ENCODE data around the gene TCF20. TPM values are rescaled to one million over a fixed set of nuclear protein-coding genes. Genes with fewer than 3 reads are reported as not detected.

The TCF20 gene
- total RNA-seq, 4 donors from 2014 or later, result 17.4 to 28.8 (median 24.7) TPM

DNA sequence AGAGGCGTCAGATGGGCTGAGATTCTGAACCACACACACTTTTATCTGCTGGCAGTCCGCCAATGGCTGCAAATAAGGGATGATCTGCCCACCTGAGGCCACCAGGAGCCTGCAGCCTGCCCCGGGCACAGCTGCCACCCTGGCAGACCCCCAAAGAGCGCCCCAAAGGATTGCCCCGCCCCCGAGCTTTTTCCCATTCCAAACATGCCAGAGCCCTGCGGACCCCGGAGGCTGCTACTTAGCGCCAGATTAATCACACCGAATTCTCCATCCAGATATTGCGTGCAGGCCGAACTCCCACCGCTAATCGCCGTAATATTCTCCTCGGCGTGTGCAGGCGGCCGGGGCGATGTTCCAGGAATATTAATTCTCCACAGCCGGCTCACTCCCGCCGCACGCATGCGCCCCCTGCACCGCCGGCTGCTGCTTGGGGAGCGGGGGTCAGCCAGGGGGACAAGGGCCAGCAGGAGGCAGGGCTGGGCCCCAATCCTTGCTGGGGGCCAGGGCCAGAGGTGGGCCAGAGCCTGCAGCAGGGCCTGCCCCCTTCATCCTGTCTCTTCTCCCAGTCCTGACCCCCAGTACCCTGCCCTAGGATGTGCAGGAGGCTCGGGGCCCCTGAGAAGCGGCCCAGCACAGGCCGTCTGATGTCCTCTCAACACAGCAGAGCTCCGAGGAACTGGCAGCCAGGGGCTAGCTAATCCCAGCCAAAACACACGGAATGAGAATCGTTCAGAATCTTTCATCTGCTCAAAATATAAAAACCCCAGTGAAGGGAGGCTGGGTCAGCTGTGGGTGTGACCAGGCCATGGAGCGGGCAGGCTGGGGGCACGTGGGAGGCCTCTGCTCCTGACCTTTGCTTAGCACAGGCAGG, 19.5 kb upstream of the TCF20 start:
- no peak for TF ChIP-seq POLR2A (IDR thresholded peaks at IDR 0.05)
- TF ChIP-seq, protein P1, sequence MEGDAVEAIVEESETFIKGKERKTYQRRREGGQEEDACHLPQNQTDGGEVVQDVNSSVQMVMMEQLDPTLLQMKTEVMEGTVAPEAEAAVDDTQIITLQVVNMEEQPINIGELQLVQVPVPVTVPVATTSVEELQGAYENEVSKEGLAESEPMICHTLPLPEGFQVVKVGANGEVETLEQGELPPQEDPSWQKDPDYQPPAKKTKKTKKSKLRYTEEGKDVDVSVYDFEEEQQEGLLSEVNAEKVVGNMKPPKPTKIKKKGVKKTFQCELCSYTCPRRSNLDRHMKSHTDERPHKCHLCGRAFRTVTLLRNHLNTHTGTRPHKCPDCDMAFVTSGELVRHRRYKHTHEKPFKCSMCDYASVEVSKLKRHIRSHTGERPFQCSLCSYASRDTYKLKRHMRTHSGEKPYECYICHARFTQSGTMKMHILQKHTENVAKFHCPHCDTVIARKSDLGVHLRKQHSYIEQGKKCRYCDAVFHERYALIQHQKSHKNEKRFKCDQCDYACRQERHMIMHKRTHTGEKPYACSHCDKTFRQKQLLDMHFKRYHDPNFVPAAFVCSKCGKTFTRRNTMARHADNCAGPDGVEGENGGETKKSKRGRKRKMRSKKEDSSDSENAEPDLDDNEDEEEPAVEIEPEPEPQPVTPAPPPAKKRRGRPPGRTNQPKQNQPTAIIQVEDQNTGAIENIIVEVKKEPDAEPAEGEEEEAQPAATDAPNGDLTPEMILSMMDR (IDR thresholded peaks at IDR 0.05), result no peak
- TF ChIP-seq EP300 (IDR thresholded peaks at IDR 0.05), result no peak
- H3K4me3 ChIP-seq, result no peak overlapping the region
- no peaks in the 10 kb centered on the region for H3K36me3 ChIP-seq
- H3K27ac ChIP-seq, result no peak overlapping the region
- DNase-seq (ENCODE audit: low spot score in 2 of 2), result no peak
- peaks cover 0 to 12% (median 9%) of the 10 kb centered on the region in 4 donors for H3K4me1 ChIP-seq
- WGBS, 2 donors, result 36 to 42% methylated on average over 35 to 36 of the region's 36 CpGs
- no peaks in the 10 kb centered on the region for H3K9me3 ChIP-seq
- H3K27me3 ChIP-seq, result peaks cover 0 to 7% of the 10 kb centered on the region in 2 donors

DNA sequence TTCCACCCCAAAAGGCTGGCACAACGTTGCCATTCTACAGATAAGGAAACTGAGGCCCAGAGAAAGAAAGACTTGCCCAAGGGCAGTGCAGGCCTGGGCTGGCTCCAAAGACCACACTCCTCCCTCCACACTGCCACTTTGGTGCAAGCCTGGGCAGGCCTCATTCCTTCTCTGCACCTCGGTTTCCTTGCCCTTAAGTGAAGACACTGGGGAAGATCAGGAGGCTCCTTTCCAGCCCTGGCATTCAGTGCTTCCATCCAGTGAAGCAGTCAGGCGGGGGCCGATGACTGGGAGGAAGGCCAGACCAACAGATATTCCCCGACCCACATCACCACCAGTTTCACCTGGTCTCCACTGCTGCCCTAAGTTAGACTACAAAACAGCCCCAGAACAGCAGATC, 18.3 kb upstream of the TCF20 start:
- Histone ChIP-seq H3K36me3 (no peaks in the 10 kb centered on the region), H3K27ac (no peak overlapping the region), H3K4me1 (peaks cover 0 to 19% (median 14%) of the 10 kb centered on the region in 4 donors), H3K9me3 (no peaks in the 10 kb centered on the region), H3K27me3 (peaks cover 0 to 18% of the 10 kb centered on the region in 2 donors), H3K4me3 (no peak overlapping the region)
- WGBS, 2 donors, result 90 to 92% methylated on average over 5 of the region's 5 CpGs
- no peak for TF ChIP-seq POLR2A (IDR thresholded peaks at IDR 0.05)
- TF ChIP-seq, protein P1 (IDR thresholded peaks at IDR 0.05), result no peak
- no peak for TF ChIP-seq EP300 (IDR thresholded peaks at IDR 0.05)
- DNase-seq (ENCODE audit: low spot score in 2 of 2), result no peak

GRCh38 chr22:42287174-42287890, 16.9 kb upstream of the TCF20 start:
- 59 to 69% methylated on average over 8 of the region's 8 CpGs for WGBS, 2 donors

DNA sequence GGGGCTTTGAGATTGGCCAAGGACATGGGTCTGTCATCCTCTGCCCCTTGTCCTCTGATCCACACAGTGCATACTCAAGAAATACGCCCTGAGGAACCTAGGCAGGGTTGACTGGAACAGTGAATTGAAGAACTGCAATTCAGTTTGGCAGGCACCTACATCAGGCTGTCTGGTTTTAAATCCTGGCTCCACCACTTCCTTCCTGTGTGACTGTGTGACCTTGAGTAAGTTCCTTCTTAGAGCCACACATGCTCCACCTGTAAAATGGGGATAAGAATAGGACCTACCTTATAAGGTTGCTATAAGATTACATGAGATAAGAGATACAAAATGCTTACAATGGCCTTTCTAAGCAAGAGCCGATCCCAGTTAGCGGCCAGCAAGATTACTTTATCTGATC, 15.8 kb upstream of the TCF20 start:
- Histone ChIP-seq H3K27me3 (peaks cover 0 to 27% of the 10 kb centered on the region in 2 donors), H3K4me3 (no peak overlapping the region), H3K4me1 (peaks cover 0 to 35% (median 22%) of the 10 kb centered on the region in 4 donors), H3K36me3 (no peaks in the 10 kb centered on the region), H3K9me3 (no peaks in the 10 kb centered on the region), H3K27ac (no peak overlapping the region)
- 92 to 95% methylated on average over 3 of the region's 3 CpGs for WGBS, 2 donors
- DNase-seq (ENCODE audit: low spot score in 2 of 2), result no peak
- TF ChIP-seq, protein P1 (IDR thresholded peaks at IDR 0.05), result no peak
- no peak for TF ChIP-seq POLR2A (IDR thresholded peaks at IDR 0.05)
- no peak for TF ChIP-seq EP300 (IDR thresholded peaks at IDR 0.05)

More at GRCh38 chr22:42287174-42287890, 16.9 kb upstream of the TCF20 start:
- Histone ChIP-seq H3K9me3 (no peaks in the 10 kb centered on the region), H3K4me1 (peaks cover 0 to 33% (median 22%) of the 10 kb centered on the region in 4 donors), H3K27me3 (peaks cover 0 to 27% of the 10 kb centered on the region in 2 donors), H3K27ac (no peak overlapping the region), H3K36me3 (no peaks in the 10 kb centered on the region), H3K4me3 (no peak overlapping the region)
- DNase-seq (ENCODE audit: low spot score in 2 of 2), result no peak
- TF ChIP-seq EP300 (IDR thresholded peaks at IDR 0.05), result no peak
- TF ChIP-seq, protein P1 (IDR thresholded peaks at IDR 0.05), result no peak
- no peak for TF ChIP-seq POLR2A (IDR thresholded peaks at IDR 0.05)

- Histone ChIP-seq H3K27me3 (peaks cover 0 to 27% of the 10 kb centered on the region in 2 donors), H3K4me1 (peaks cover 0 to 34% (median 22%) of the 10 kb centered on the region in 4 donors), H3K36me3 (no peaks in the 10 kb centered on the region), H3K9me3 (no peaks in the 10 kb centered on the region), H3K27ac (no peak overlapping the region), H3K4me3 (no peak overlapping the region)
- TF ChIP-seq POLR2A (IDR thresholded peaks at IDR 0.05), result no peak
- TF ChIP-seq, protein P1 (IDR thresholded peaks at IDR 0.05), result no peak
- no peak for TF ChIP-seq EP300 (IDR thresholded peaks at IDR 0.05)
- 92 to 95% methylated on average over 5 of the region's 5 CpGs for WGBS, 2 donors
- no peak for DNase-seq (ENCODE audit: low spot score in 2 of 2)
These were observed 15.2 kb upstream of the TCF20 start for GRCh38 chr22:42285604-42286003.

Measured in tibial nerve (tissue), 4 donors.